ENCODE data around the gene TXNDC11.

The TXNDC11 gene

DNA sequence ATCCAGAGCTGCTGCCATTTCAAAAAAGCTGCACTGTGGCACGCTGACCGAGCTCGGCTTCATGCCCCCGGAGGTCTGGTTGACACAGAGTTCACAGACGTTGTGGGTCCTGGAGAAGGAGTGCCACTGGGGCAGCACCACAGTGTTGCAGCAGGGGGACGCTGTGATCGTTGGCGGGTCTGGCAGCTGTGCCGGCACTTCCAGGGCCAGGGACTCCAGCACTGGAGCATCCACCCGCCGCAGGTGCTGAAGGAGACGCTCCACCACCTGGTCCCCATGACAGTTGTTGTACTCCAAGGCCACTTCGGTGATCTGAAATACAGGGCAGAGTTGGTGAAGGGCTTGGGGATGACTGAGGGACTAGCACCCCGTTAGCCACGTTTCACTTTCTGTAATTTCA is 50.9 kb downstream of the TXNDC11 start:
- no peak for DNase-seq (ENCODE audit: low read depth, low spot score)

DNA sequence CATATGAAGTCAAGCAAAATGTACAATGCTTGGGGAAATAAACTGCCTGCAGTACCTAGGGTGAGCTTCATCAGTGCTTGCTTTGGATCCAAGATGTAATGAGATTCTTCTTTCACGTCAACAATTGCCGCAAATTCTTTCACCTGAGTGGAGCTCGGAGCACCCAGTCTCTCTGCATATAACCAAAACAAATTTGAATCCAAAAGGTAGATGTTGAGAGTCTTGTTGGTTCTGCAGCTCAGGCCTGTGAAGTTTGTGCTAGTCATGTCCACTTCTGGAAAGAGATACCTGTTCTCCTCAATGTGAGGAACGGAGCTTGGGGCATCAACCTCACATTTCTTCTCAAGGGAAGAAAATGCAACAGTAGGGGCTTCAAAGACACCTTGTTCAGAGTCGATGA is 51.4 kb downstream of the TXNDC11 start:
- no peak for DNase-seq (ENCODE audit: low read depth, low spot score)

- DNase-seq (ENCODE audit: low read depth, low spot score) = no peak
Measured at GRCh38 chr16:11689031-11689840, 53.4 kb downstream of the TXNDC11 start.

GRCh38 chr16:11688520-11688886 is 54.2 kb downstream of the TXNDC11 start:
- DNase-seq (ENCODE audit: low read depth, low spot score) = no peak

GRCh38 chr16:11687601-11688519 is 54.8 kb downstream of the TXNDC11 start:
- DNase-seq (ENCODE audit: low read depth, low spot score) = no peak

DNA sequence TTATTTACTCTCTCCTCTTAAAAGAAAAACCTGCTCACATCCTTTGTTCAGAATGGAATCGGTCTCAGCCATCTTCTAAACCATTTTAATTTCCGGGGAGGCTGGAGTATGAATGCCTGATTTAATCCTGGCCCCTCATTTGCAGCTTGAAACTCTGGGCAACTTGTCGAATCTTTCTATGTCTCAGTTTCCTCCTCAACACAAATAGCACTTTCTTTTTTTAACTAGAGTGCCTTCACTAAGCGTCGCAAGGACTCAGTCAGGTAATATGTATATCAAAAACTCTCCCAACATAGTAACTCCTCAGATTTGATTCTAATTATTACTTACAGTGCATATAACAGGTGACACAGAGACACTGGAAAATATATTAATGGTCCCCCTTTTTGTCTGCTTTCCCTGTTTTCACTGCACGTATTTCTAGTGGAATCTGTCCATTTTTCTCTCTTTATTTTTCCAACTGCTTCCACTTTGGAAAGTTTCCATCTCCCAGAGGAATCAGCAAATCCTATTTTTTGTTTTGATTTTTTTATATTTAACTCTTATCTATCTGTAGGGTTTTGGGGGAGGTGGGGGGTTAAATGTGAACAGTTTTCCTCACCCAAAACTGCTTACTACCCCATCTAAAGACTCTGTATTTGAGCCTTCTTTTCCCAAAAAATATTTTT is 55.8 kb downstream of the TXNDC11 start:
- no peak for DNase-seq (ENCODE audit: low read depth, low spot score)

DNA sequence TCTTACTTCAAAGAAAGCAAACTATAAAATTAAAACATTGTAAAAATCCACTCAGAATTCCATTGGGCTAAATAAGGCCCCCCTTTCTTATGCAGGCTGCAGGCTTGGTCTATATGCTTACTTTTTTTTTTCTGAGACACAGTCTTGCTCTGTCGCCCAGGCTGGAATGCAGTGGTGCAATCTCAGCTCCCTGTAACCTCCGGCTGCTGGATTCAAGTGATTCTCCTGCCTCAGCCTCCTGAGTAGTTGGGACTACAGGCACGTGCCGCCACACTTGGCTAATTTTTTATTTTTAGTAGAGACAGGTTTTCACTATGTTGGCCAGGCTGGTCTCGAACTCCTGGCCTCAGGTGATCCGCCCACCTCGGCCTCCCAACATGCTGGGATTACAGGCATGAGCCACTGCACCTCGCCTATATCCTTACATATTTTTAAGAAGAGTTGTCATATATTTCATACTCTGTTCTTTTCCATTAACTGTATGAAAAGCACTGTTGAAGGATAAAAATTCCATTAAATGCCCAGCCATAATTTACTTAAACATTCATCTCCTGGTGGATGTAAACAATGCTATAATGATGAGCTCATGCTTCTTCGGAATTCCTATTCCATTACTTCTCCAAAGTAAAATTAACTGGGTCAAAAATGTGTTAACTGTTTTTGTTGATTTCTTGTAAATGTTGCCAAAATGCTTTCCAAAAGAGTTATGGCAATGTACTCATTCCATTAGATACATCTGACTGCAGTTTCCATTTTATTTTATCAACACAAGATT is 56.6 kb downstream of the TXNDC11 start:
- DNase-seq (ENCODE audit: low read depth, low spot score) = no peak

GRCh38 chr16:11684231-11685025 is 58.2 kb downstream of the TXNDC11 start:
- no peak for DNase-seq (ENCODE audit: low read depth, low spot score)

DNA sequence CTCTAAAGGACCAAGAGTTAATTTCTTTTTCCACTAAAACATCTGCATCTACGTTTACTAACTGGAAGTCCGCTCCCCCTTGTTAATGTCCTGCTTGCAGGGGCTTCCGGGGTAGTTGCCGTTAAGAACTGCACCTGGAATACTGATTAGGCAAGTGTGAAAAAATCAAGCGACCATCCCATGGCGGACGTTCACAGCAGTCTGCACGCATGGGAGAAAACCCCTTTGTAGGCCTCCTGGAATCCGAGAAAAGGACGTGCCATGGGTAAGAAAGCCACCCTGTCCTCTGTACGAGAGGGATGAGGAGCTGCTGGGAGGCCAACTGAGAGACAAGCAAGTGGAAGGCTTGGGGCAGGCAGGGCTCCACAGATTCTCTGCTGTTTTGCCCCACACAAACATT is 59.5 kb downstream of the TXNDC11 start:
- no peak for DNase-seq (ENCODE audit: low read depth, low spot score)

- DNase-seq (ENCODE audit: low read depth, low spot score) = no peak
Measured at GRCh38 chr16:11682655-11683096, 60.0 kb downstream of the TXNDC11 start.

DNA sequence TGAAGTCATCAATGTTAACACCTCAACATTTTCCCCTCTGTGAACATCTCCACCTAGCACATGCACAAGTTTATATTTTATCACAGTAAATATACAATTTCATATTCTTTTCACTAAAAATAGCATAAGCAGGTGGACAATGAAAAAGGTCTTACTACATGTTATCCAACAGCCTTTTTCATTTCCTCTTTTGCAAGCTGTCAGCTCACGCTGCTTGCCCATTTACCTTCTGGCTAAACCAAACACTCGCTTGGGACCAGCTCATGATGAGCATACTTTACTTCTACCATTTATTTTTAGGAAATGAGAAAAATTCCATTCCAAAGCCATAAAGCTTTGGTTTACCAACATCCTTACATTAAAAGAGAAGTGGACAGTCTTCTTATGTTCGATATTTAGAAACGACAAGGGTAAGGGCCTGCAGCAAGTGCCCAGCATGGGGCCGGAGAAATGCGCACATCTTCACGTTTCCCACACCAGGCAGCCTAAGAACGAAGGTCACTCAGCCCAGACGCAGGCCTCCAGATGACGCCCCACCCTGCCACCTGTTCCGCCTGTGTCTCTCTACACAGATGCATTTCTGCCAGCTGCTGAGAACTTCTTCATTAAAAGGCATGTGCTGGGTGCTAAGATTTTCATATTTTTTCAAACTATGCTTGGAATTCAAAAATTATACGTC is 60.5 kb downstream of the TXNDC11 start:
- DNase-seq (ENCODE audit: low read depth, low spot score) = no peak

GRCh38 chr16:11681556-11681955 is 61.1 kb downstream of the TXNDC11 start:
- DNase-seq (ENCODE audit: low read depth, low spot score) = no peak

- no peak for DNase-seq (ENCODE audit: low read depth, low spot score)
Measured at GRCh38 chr16:11679941-11680911, 62.4 kb downstream of the TXNDC11 start.

- no peak for DNase-seq (ENCODE audit: low read depth, low spot score)
Measured at GRCh38 chr16:11679250-11679649, 63.4 kb downstream of the TXNDC11 start.

DNA sequence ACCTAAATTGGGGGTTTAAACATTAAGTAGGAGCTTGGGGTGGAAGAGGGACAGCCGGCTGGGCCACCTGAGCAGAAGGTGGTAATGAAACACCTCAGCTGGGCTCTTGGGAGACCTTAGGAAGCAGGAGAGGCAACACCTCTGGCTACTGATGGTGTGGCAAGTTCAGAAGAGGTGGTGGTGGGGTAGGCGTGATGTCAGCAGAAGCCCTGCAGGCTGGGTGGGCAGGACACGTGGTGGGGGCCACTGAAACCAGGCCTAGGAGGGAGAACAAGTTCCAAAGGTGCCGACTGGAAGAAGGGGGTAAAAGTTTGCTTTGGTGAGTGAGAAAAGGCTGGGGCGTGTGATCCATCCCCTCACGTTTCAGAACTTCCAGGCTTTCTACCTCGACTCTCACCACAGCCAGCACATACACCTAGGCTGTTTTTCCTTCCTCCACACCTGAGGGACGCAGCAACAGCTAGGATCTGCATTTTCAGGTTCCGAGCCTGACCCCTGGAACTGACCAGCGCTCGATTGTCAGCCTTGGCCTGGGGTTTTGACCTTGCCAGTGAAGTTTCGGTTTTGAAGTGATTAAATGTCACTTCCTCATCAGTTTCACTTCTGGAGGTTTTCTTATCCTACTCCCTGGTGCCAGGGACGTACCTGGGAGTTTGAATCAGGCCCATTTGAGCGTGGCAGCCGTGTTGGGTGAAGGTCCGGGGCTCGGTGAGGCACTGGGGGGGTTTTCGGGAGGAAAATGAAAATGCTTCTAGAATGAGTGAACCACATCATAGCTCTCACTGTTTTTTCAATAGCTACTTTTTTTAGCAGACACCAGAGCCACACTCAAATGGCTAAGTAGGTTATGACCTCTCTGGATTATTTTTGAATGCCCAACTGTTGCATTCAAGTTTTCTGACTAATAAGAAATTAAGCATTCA is 64.4 kb downstream of the TXNDC11 start:
- DNase-seq (ENCODE audit: low read depth, low spot score) = no peak

DNA sequence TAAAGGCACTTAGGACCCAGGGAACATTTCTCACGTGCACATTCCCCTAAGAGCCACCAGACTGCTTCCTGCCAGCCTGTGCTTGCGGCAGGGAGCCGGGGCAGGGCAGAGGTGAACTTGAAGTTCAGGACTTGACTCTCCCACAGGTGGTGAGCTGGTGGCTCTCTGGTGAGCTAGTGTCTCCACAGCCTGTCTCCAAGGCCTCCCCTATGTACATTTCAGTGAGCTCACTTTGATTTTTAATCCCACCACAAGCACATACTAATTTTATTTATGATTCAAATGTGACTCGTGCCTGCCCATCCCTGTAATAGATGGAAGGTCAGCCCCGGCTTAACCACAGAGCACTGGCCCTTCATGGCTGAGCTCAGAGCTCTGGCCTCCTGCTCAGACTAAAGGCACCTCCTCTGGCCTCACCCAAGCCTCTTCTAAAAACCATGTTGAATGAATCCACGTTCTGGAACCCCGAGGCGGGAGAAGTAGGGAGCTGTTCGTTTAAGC is 65.2 kb downstream of the TXNDC11 start:
- DNase-seq (ENCODE audit: low read depth, low spot score) = no peak

DNA sequence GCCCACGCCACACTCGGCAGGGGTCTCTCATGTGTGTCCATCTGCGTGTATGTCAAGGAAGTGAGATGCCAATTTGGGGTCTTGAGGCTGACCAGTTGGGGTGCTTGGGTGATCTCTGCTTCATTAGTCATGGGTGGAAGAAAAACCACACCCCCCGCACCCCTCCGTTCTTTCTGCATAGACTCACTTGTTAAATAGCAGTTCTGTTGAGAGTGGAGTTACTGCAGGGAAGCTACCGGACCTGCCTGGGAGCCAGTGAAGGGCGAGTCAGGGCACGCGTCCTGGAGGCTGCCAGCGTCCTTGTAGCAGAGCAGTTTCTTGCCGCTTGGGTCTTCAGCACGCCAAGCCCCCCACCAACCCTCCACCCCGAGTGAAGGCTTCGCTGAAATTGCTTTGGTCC is 65.9 kb downstream of the TXNDC11 start:
- no peak for DNase-seq (ENCODE audit: low read depth, low spot score)

All from ELF-1 (cell line).